HepG2 (cell line): ENCODE measurements around the gene HARBI1. TPM values are rescaled to one million over a fixed set of nuclear protein-coding genes. Genes with fewer than 3 reads are reported as not detected.

Source experiments
- ADNP ChIP-seq: sonication (generic); formaldehyde crosslinking; IDR thresholded peaks from 2 replicates; pipeline ENCODE4 v1.4.0; 2020; ENCODE audit warnings: missing genetic modification reagents
- ATF1 ChIP-seq: IDR thresholded peaks from 2 replicates; pipeline ENCODE4 v1.6.1; 2016; ENCODE audit warnings: mild to moderate bottlenecking, control low read depth
- CC2D1A ChIP-seq: sonication (generic); formaldehyde crosslinking; IDR thresholded peaks from 2 replicates; pipeline ENCODE4 v1.8.1; 2023; ENCODE audit warnings: mild to moderate bottlenecking, missing genetic modification reagents
- CREM ChIP-seq, 2 experiments: sonication (generic) in 1 of 2; formaldehyde crosslinking in 1 of 2; IDR thresholded peaks; 2 replicates each; pipeline versions ENCODE4 v1.4.0 to v1.6.1; 2016 to 2020; ENCODE audit warnings: antibody characterized with exemption in 1 of 2, mild to moderate bottlenecking in 1 of 2, missing genetic modification reagents in 1 of 2
- FOSL2 ChIP-seq: sonication (generic); formaldehyde crosslinking; IDR thresholded peaks from 2 replicates; pipeline ENCODE4 v1.4.0; 2020; ENCODE audit warnings: missing genetic modification reagents
- FOXP1 ChIP-seq, 2 experiments: fragments of 450-650 bp in 1 of 2; IDR thresholded peaks; 2 replicates each; pipeline ENCODE4 v1.6.1; 2017 to 2018; ENCODE audit warnings: antibody characterized with exemption in 1 of 2
- HMG20A ChIP-seq: IDR thresholded peaks from 2 replicates; pipeline ENCODE4 v1.6.1; 2016; ENCODE audit warnings: borderline replicate concordance
- KLF12 ChIP-seq: sonication (generic); formaldehyde crosslinking; IDR thresholded peaks from 2 replicates; pipeline ENCODE4 v1.4.0; 2020; ENCODE audit warnings: missing genetic modification reagents, borderline replicate concordance
- MEIS2 ChIP-seq: sonication (generic); formaldehyde crosslinking; IDR thresholded peaks from 2 replicates; pipeline ENCODE4 v1.9.0; 2021; ENCODE audit warnings: mild to moderate bottlenecking, missing genetic modification reagents
- RCOR2 ChIP-seq: IDR thresholded peaks from 2 replicates; pipeline ENCODE4 v1.6.1; 2016; ENCODE audit warnings: missing biosample characterization, missing genetic modification reagents
- SMAD9 ChIP-seq: sonication (generic); formaldehyde crosslinking; IDR thresholded peaks from 2 replicates; pipeline ENCODE4 v1.5.1; 2020; ENCODE audit warnings: mild to moderate bottlenecking, missing genetic modification reagents
- SOX13 ChIP-seq, 3 experiments: fragments of 450-650 bp in 1 of 3; sonication (generic) in 1 of 3; formaldehyde crosslinking in 1 of 3; IDR thresholded peaks in 2 of 3; conservative IDR thresholded peaks in 1 of 3; 2 replicates each; pipeline versions ENCODE4 v1.5.0 to v1.6.1; 2016 to 2020; ENCODE audit warnings: antibody characterized with exemption in 1 of 3, mild to moderate bottlenecking in 1 of 3, missing compliant biosample characterization in 1 of 3, missing genetic modification reagents in 1 of 3, moderate library complexity in 1 of 3
- SPEN ChIP-seq: sonication (generic); formaldehyde crosslinking; IDR thresholded peaks from 2 replicates; pipeline ENCODE4 v1.5.1; 2020; ENCODE audit warnings: low read depth, mild to moderate bottlenecking, missing genetic modification reagents
- TGIF2 ChIP-seq: IDR thresholded peaks from 2 replicates; pipeline ENCODE4 v1.6.1; 2016; ENCODE audit warnings: control low read depth, missing compliant biosample characterization
- TMF1 ChIP-seq: sonication (generic); formaldehyde crosslinking; IDR thresholded peaks from 2 replicates; pipeline ENCODE4 v1.8.1; 2022; ENCODE audit warnings: low read depth, missing genetic modification reagents
- ZNF350 ChIP-seq: sonication (generic); formaldehyde crosslinking; IDR thresholded peaks from 2 replicates; pipeline ENCODE4 v1.4.0; 2020; ENCODE audit warnings: mild to moderate bottlenecking, low read depth, missing genetic modification reagents, borderline replicate concordance
- ZNF556 ChIP-seq: sonication (generic); formaldehyde crosslinking; IDR thresholded peaks from 2 replicates; pipeline ENCODE4 v1.4.0; 2020; ENCODE audit warnings: mild to moderate bottlenecking, missing genetic modification reagents, borderline replicate concordance
- ZNF644 ChIP-seq: IDR thresholded peaks from 2 replicates; pipeline ENCODE4 v1.6.1; 2016; ENCODE audit warnings: low read depth
- polyA plus RNA-seq, 8 experiments: library from polyadenylated mRNA; depleted of rRNA in 3 of 8; stranded (reverse) in 7 of 8; unstranded in 1 of 8; fragments of >200 nt; fragmentation: Illumina TruSeq in 4 of 8; extraction: Trizol in 4 of 8; gene quantifications; 2 replicates each; pipeline versions ENCODE4 v1.2.1 to v1.2.3, GENCODE V29; 2011 to 2016; ENCODE audit warnings: low read depth in 4 of 8, missing spikeins in 1 of 8, mixed read lengths in 1 of 8; ENCODE audit not compliant: insufficient read depth in 1 of 8
- total RNA-seq, 5 experiments: library from RNA; depleted of rRNA; stranded (reverse); fragments of >200 nt; fragmentation: Illumina TruSeq; extraction: Trizol; gene quantifications; 2 replicates each; pipeline ENCODE4 v1.2.3, GENCODE V29; 2016; ENCODE audit warnings: low read depth in 1 of 5
- TF ChIP-seq, protein P1 (sequence below): sonication (generic); formaldehyde crosslinking; conservative IDR thresholded peaks from 2 replicates; pipeline ENCODE4 v1.8.0; 2022; ENCODE audit warnings: low read depth, missing genetic modification reagents
- TF ChIP-seq, protein P2 (sequence below): IDR thresholded peaks from 2 replicates; pipeline ENCODE4 v1.6.1; 2016
- TF ChIP-seq, protein P3 (sequence below): sonication (generic); formaldehyde crosslinking; IDR thresholded peaks from 2 replicates; pipeline ENCODE4 v1.5.1; 2020; ENCODE audit warnings: mild to moderate bottlenecking, moderate library complexity, missing genetic modification reagents
- TF ChIP-seq, protein P4 (sequence below): IDR thresholded peaks from 2 replicates; pipeline ENCODE4 v1.6.1; 2012; ENCODE audit warnings: low read depth, low read length, improper control_type of control experiment
- TF ChIP-seq, protein P5 (sequence below): sonication (generic); formaldehyde crosslinking; IDR thresholded peaks from 2 replicates; pipeline ENCODE4 v1.5.0; 2020; ENCODE audit warnings: mild to moderate bottlenecking, missing genetic modification reagents

The HARBI1 gene
- total and polyA plus RNA-seq, 2 of the 13 experiments (the other 11 are each of a cell fraction or from before 2014, with no cell fraction given): 2.5 to 4.8 TPM

DNA sequence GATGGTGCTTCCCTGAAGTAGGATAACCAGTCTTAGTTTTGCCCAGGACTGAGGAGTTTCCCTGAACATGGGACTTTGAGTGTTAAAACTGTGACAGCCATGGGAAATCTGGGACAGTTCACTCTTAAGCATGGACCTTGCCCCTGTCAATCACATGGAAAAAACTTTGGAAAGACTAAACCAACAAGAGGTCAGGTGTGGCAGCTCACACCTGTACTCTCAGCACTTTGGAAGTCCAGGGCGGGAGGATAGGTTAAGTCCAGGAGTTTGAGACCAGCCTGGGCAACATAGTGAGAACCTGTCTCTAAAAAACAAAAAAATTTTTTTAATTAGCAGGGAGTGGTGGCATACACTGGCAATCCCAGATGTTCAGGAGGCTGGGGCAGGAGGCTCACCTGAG lies 19.9 kb downstream of the HARBI1 start (continued):
- TF ChIP-seq SOX13 (IDR thresholded peaks at IDR 0.05) (no peak), SOX13 (CRISPR knock-in tag; conservative IDR thresholded peaks at IDR 0.05 in 1 of 2, IDR thresholded peaks at IDR 0.05 in 1 of 2) (peak in 1 of 2 experiments; percentile 71; a peak in 2 of 4 replicates), SPEN (CRISPR knock-in tag) (peak; percentile 67; the same call in 1 of the 2 replicates), TGIF2 (CRISPR knock-in tag) (no peak), KLF12 (CRISPR knock-in tag) (no peak), CREM (IDR thresholded peaks at IDR 0.05) (peak; percentile 21; the same call in 1 of the 2 replicates), CREM (CRISPR knock-in tag; IDR thresholded peaks at IDR 0.05) (no peak), CC2D1A (no peak), ZNF350 (CRISPR knock-in tag) (no peak), FOXP1 (IDR thresholded peaks at IDR 0.05) (no peak), FOXP1 (CRISPR knock-in tag; IDR thresholded peaks at IDR 0.05) (peak; percentile 27; the same call in 1 of the 2 replicates), RCOR2 (peak; percentile 55; the same call in 1 of the 2 replicates), HMG20A (CRISPR knock-in tag) (peak; percentile 76; the same call in 1 of the 2 replicates), FOSL2 (CRISPR knock-in tag) (peak; percentile 22; the same call in 1 of the 2 replicates), ADNP (CRISPR knock-in tag) (0 out of 2 replicates have a peak, but pooled peaks have one; percentile 18), ZNF644 (peak; percentile 59; the same call in 1 of the 2 replicates), TMF1 (CRISPR knock-in tag) (no peak), MEIS2 (CRISPR knock-in tag) (peak; percentile 99), ATF1 (CRISPR knock-in tag) (no peak), SMAD9 (CRISPR knock-in tag) (no peak), ZNF556 (CRISPR knock-in tag) (0 out of 2 replicates have a peak, but pooled peaks have one; percentile 32)
- TF ChIP-seq, protein P1, sequence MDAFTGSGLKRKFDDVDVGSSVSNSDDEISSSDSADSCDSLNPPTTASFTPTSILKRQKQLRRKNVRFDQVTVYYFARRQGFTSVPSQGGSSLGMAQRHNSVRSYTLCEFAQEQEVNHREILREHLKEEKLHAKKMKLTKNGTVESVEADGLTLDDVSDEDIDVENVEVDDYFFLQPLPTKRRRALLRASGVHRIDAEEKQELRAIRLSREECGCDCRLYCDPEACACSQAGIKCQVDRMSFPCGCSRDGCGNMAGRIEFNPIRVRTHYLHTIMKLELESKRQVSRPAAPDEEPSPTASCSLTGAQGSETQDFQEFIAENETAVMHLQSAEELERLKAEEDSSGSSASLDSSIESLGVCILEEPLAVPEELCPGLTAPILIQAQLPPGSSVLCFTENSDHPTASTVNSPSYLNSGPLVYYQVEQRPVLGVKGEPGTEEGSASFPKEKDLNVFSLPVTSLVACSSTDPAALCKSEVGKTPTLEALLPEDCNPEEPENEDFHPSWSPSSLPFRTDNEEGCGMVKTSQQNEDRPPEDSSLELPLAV (CRISPR knock-in tag): no peak
- TF ChIP-seq, protein P2, sequence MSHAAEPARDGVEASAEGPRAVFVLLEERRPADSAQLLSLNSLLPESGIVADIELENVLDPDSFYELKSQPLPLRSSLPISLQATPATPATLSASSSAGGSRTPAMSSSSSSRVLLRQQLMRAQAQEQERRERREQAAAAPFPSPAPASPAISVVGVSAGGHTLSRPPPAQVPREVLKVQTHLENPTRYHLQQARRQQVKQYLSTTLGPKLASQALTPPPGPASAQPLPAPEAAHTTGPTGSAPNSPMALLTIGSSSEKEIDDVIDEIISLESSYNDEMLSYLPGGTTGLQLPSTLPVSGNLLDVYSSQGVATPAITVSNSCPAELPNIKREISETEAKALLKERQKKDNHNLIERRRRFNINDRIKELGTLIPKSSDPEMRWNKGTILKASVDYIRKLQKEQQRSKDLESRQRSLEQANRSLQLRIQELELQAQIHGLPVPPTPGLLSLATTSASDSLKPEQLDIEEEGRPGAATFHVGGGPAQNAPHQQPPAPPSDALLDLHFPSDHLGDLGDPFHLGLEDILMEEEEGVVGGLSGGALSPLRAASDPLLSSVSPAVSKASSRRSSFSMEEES (CRISPR knock-in tag): peak; percentile 49; the same call in 1 of the 2 replicates
- TF ChIP-seq, protein P3, sequence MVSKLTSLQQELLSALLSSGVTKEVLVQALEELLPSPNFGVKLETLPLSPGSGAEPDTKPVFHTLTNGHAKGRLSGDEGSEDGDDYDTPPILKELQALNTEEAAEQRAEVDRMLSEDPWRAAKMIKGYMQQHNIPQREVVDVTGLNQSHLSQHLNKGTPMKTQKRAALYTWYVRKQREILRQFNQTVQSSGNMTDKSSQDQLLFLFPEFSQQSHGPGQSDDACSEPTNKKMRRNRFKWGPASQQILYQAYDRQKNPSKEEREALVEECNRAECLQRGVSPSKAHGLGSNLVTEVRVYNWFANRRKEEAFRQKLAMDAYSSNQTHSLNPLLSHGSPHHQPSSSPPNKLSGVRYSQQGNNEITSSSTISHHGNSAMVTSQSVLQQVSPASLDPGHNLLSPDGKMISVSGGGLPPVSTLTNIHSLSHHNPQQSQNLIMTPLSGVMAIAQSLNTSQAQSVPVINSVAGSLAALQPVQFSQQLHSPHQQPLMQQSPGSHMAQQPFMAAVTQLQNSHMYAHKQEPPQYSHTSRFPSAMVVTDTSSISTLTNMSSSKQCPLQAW (CRISPR knock-in tag): peak; percentile 50; the same call in 1 of the 2 replicates
- TF ChIP-seq, protein P4, sequence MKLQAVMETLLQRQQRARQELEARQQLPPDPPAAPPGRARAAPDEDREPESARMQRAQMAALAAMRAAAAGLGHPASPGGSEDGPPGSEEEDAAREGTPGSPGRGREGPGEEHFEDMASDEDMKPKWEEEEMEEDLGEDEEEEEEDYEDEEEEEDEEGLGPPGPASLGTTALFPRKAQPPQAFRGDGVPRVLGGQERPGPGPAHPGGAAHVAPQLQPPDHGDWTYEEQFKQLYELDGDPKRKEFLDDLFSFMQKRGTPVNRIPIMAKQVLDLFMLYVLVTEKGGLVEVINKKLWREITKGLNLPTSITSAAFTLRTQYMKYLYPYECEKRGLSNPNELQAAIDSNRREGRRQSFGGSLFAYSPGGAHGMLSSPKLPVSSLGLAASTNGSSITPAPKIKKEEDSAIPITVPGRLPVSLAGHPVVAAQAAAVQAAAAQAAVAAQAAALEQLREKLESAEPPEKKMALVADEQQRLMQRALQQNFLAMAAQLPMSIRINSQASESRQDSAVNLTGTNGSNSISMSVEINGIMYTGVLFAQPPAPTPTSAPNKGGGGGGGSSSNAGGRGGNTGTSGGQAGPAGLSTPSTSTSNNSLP: no peak
- TF ChIP-seq, protein P5, sequence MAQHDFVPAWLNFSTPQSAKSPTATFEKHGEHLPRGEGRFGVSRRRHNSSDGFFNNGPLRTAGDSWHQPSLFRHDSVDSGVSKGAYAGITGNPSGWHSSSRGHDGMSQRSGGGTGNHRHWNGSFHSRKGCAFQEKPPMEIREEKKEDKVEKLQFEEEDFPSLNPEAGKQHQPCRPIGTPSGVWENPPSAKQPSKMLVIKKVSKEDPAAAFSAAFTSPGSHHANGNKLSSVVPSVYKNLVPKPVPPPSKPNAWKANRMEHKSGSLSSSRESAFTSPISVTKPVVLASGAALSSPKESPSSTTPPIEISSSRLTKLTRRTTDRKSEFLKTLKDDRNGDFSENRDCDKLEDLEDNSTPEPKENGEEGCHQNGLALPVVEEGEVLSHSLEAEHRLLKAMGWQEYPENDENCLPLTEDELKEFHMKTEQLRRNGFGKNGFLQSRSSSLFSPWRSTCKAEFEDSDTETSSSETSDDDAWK: no peak
